Upper lobe of left lung (tissue), 4 donors: ENCODE data around the gene SCN2A.
A peak's percentile ranks its signal among the peaks of the same experiment; 100 is the strongest.

ENCODE experiments used
- POLR2A ChIP-seq, 4 donors: fragments of 450-650 bp; IDR thresholded peaks; one replicate each; pipeline ENCODE4 v1.5.1; 2016 to 2017; ENCODE audit warnings: antibody characterized with exemption in 4 of 4, mild to moderate bottlenecking in 2 of 4
- POLR2AphosphoS5 ChIP-seq, 2 donors: sonication (generic); formaldehyde crosslinking; IDR thresholded peaks; one replicate each; pipeline ENCODE4 v1.5.1; 2017; ENCODE audit warnings: antibody characterized with exemption in 2 of 2
- TF ChIP-seq, protein P1 (sequence below), 6 experiments: fragments of 450-650 bp in 4 of 6; fragments of 200-600 bp in 2 of 6; sonication (generic) in 2 of 6; IDR thresholded peaks; one replicate each; pipeline ENCODE4 v1.5.1; 2016 to 2019; ENCODE audit warnings: antibody characterized with exemption in 6 of 6

DNA sequence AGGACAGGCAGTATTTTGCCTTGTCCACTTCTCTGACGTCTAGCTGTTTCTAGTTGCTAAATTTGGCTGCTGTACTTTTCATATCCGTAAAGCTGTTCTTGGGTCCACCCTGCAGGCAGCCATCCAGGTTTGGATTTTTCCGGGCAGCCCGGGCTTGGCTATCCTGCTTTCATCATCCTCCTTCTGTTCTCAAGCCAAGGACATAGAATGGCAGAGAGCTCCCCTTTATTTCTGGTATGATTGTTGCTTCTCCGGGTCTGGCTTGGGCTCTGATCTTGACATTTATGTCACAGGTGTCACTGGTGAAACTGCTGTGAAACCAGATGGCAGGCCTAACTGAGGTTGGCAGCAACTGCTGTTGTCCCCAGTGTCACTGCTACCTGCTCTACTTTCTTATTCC lies 35.5 kb downstream of the SCN2A start:
- TF ChIP-seq POLR2A (IDR thresholded peaks at IDR 0.05) (no peak), POLR2AphosphoS5 (IDR thresholded peaks at IDR 0.05) (peak in 1 of 2 donors; percentile 42)
- TF ChIP-seq, protein P1, sequence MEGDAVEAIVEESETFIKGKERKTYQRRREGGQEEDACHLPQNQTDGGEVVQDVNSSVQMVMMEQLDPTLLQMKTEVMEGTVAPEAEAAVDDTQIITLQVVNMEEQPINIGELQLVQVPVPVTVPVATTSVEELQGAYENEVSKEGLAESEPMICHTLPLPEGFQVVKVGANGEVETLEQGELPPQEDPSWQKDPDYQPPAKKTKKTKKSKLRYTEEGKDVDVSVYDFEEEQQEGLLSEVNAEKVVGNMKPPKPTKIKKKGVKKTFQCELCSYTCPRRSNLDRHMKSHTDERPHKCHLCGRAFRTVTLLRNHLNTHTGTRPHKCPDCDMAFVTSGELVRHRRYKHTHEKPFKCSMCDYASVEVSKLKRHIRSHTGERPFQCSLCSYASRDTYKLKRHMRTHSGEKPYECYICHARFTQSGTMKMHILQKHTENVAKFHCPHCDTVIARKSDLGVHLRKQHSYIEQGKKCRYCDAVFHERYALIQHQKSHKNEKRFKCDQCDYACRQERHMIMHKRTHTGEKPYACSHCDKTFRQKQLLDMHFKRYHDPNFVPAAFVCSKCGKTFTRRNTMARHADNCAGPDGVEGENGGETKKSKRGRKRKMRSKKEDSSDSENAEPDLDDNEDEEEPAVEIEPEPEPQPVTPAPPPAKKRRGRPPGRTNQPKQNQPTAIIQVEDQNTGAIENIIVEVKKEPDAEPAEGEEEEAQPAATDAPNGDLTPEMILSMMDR (IDR thresholded peaks at IDR 0.05) = no peak
